GM19025 (cell line): Measurements from ENCODE around the gene SRPK2.
"Not testable (repeated sequence)": the region's sequence is repeated elsewhere in the genome, so short reads cannot be mapped to it uniquely, and the experiment has no call there.

Experiments
- ATAC-seq: cut with Tn5 transposase; IDR thresholded peaks from one replicate; pipeline ENCODE4 v1.9.1; 2021; ENCODE audit warnings: mild to moderate bottlenecking, low read depth, moderate library complexity; ENCODE audit not compliant: unreplicated experiment

The SRPK2 gene

DNA sequence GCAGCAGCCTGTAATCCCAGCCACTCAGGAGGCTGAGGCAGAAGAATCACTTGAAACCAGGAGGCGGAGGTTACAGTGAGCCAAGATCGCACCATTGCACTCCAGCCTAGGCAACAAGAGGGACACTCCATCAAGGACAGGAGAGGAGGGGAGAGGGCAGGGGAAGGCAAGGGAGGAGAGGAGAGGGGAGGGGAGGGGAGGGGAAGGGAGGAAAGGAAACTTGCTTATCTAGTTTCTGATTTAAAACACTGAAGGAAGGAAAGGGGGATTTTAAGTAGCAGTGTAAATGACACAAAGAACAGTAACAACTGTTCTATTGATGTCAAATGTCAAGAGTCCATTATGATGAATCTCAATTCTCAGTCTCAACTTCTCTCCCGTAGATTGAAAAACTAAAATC is 43.7 kb downstream of the SRPK2 start:
- ATAC-seq, result no peak

GRCh38 chr7:105339404-105340323 is 49.1 kb downstream of the SRPK2 start:
- no peak for ATAC-seq

GRCh38 chr7:105337529-105337928 is 51.2 kb downstream of the SRPK2 start:
- no peak for ATAC-seq

DNA sequence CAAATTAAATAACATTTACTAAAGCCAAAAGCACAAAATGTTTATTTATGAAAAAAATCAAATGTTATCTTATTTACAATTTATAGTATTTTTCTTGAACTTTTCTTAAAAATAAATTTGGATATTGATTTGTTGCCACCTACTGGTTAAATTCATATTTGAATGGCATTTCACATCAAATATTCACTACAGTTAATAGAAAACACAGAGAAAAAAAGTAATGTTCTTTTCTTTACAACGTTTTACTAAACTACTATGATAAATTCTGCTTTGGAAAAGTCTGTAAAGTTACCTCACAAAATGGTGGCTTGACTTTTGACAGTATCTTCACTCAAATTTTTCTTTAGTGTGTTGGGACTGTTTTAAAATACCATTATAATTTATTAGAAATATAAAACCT is 52.7 kb downstream of the SRPK2 start:
- no peak for ATAC-seq

- not testable (repeated sequence) for ATAC-seq
Measured at GRCh38 chr7:105332661-105333060, 56.1 kb downstream of the SRPK2 start.

DNA sequence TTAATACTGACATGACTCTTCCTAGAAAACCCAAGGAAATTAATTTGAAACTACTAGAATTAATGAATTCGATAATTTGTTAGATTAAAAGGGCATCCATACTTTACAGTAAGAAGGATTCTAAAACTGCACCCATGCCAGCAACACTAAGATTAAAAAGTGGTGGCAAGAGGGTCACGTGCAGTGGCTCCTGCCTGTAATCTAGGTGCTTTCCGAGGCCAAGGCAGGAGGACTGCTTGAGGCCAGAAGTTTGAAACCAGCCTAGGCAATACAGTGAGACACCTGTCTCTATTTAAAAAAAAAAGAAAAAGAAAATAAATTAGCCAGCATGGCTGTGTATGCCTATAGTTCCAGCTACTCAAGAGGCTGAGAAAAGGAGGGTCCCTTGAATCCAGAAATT is 58.2 kb downstream of the SRPK2 start:
- ATAC-seq, result no peak

DNA sequence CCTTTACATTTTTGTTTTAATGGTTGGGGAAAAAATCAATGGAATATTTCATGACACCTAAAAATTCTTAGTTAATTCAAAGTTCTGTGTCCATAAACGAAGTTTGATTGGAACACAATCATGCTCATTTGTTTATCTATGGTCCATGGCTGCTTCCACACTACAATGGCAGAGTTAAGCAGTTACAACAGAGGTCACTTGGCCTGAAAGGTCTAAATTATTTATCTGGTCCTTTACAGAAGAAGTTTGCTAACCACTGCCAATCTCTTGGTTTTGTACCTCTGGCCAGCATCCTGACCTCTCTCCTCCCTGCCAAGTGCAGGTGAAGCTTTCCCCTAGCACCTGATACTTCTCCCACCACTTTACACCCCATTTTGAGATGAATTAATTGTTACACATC is 61.5 kb downstream of the SRPK2 start:
- no peak for ATAC-seq

GRCh38 chr7:105325216-105325904 is 63.4 kb downstream of the SRPK2 start:
- ATAC-seq, result no peak

DNA sequence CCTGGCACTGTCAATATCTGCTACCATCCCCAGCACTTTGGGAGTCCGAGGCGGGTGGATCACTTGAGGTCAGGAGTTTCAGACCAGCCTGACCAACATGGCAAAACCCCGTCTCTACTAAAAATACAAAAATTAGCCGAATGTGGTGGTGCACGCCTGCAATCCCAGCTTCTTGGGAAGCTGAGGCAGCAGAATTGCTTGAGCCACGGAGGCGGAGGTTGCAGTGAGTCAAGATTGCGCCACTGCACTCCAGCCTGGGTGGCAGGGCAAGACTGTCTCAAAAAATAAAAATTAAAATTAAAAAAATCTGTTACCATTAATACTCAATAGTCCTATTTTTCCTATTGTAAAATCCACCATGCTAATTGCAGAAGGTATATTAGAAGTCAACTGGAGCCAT is 64.1 kb downstream of the SRPK2 start:
- not testable (repeated sequence) for ATAC-seq

- ATAC-seq, result no peak
Measured at GRCh38 chr7:105323366-105323765, 65.4 kb downstream of the SRPK2 start.

DNA sequence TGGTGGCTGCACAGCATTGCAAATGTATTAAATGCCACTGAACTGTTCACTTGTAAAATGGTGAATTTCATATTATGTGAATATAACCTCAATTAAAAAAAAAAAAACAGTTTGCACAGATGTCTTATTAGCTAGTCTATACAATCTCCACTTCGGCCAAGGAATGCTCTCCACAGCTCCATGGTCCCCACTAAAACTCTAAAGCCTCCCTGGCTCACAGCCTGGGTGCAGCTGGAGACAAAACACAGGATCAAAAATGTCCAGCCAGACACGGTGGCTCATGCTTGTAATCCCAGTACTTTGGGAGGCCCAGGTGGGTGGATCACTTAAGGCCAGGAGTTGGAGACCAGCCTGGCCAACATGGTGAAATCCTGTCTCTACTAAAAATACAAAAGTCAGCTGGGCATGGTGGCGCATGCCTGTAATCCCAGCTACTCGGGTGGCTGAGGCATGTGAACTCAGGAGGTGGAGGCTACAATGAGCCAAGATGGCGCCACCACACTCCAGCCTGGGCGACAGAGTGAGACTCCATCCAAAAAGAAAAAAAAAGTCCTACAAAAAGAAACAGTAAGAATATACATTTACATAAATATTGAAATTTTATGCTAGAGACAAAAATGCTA is 66.0 kb downstream of the SRPK2 start:
- no peak for ATAC-seq

DNA sequence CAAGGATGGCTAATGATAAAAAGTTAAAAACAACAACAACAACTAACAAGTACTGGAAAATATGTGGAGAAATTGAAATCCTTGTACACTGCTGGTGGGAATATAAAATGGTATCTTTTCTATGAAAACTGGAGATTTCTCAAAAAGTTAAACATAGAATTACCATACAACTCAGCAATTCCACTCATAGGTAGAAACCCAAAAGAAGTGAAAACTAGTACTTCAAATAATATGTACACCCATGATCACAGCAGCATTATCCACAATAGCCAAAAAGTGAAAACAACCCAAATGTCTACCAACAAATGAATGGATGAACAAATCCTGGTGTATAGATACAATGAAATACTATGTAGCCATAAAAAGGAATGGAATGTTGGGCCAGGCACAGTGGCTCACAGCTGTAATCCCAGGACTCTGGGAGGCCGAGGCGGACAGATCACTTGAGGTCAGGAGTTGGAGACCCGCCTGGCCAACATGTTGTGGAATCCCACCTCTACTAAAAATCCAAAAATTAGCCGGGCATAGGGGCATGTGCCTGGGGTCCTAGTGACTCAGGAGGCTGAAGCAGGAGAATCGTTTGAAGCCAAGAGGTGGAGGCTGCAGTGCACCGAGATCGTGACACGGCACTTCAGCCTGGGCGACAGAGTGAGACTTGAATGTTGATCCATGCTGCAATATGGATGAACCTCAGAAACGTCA is 66.8 kb downstream of the SRPK2 start:
- no peak for ATAC-seq

GRCh38 chr7:105320896-105321295 is 67.8 kb downstream of the SRPK2 start:
- ATAC-seq, result no peak

DNA sequence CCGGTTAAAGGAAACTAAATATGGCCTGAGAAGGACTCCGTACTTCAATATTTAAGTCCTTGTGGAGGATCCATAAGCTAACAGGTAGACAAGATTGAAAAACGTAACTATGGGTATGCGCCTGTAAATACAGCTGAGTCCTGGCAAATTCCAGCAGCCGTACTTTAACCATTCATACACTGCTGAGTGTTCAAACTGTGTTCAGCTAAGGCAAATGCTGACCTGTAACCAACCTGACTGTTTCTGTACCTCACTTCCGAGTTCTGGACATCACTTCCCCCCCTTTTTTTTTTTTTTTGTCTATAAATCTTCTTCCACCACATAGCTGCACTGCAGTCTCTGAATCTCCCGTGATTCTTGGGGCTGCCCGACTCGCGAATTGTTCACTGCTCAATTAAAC is 69.1 kb downstream of the SRPK2 start:
- ATAC-seq, result no peak

- no peak for ATAC-seq
Measured at GRCh38 chr7:105316578-105317344, 72.0 kb downstream of the SRPK2 start.

- ATAC-seq, result no peak
Measured at GRCh38 chr7:105315357-105315756, 73.4 kb downstream of the SRPK2 start.

DNA sequence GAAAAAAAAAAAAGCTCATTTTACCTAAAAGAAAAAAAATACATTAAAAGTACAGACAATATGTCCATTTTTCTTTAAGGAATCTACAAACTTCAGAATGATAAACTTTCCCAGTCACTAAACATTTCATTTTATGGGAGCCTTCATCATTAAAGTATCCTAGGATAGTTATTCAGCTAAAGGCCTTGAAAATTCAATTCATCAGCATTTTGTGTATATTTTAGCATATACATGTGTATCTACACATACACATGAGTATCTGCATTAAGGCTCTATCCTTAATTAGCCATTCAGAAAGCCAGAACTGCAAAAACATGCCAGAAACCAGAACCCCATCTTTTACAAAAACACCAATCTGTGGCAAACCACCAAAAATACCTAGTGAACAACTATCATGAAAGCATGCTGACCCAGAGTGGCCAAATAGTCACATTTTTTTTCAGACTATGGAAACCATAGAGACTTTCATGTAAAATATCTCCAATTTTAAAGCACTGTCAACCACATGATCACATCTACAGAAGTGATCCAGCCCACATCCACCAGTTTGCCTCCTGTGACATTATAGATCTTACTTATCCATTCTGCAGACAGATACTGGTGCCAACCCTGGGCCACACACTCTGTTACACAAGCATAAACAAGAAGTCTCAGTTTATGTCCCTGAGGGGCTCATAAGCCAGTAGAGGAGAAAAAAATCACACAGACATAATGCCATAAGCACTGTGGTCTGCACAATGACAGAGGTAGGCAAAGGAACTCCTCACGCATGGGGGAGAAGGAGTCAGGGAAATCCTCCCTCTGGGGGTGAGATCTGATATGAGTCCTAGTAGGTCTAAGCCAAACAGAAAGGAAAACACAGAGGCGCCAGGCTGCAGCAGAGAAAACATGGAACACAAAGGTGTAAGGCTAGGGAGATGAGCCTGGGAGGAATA is 79.2 kb downstream of the SRPK2 start:
- ATAC-seq, result no peak

GRCh38 chr7:105307163-105307672 is 81.5 kb downstream of the SRPK2 start:
- ATAC-seq, result no peak

DNA sequence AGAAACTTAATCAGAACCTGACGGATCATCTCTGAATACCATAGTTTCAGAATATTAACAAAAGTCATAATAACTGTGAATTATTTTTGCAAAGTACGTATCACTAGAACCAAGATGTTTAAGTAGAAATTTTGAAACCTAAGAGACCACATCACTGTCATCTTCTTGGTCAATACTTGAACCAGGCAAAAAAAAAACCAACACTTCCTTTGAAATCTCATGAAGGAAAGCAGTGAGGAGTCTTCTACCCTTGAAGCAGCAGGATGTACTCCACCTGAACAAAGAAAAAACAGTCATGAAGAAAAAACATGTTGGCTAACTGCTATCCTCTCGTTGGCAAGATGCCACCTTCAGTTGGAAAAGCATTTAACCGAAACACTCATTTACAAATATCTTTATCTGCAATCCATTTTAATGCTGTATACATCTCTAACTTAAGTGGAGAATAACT is 82.4 kb downstream of the SRPK2 start:
- ATAC-seq, result no peak
